Ovary (tissue), 9 donors: ENCODE data around the gene ZNF750. TPM values are rescaled to one million over a fixed set of nuclear protein-coding genes. Genes with fewer than 3 reads are reported as not detected.

Source experiments
- DNase-seq, 5 donors: peaks; one replicate each; pipeline ENCODE4 v3.0.0-alpha.2; 2019 to 2020
- H3K27ac ChIP-seq, 2 donors: fragments of 200-600 bp; one replicate each; pipeline versions ENCODE4 v1.5.1 to v1.8.0; 2019 to 2022
- H3K27me3 ChIP-seq: fragments of 200-600 bp; one replicate; pipeline ENCODE4 v1.8.0; 2022
- H3K36me3 ChIP-seq: fragments of 200-600 bp; sonication (generic); one replicate; pipeline ENCODE4 v1.5.1; 2019
- H3K4me1 ChIP-seq: one replicate; pipeline ENCODE4 v1.8.1; 2013; ENCODE audit warnings: mild to moderate bottlenecking, moderate library complexity; ENCODE audit not compliant: insufficient read depth
- H3K4me3 ChIP-seq: fragments of 200-600 bp; sonication (generic); one replicate; pipeline ENCODE4 v1.5.1; 2017
- H3K9me3 ChIP-seq, 2 donors: fragments of 200-600 bp in 1 of 2; sonication (generic) in 1 of 2; one replicate each; pipeline versions ENCODE4 v1.5.1 to v1.8.1; 2013 to 2019; ENCODE audit warnings: mild to moderate bottlenecking in 1 of 2, moderate library complexity in 1 of 2
- CTCF ChIP-seq, 3 donors: fragments of 450-650 bp in 2 of 3; fragments of 200-600 bp in 1 of 3; IDR thresholded peaks; one replicate each; pipeline versions ENCODE4 v1.5.1 to v1.8.0; 2016 to 2022; ENCODE audit warnings: antibody characterized with exemption in 3 of 3, mild to moderate bottlenecking in 1 of 3
- EP300 ChIP-seq: sonication (generic); formaldehyde crosslinking; IDR thresholded peaks from one replicate; pipeline ENCODE4 v1.6.1; 2017; ENCODE audit warnings: antibody characterized with exemption
- POLR2A ChIP-seq: fragments of 450-650 bp; IDR thresholded peaks from one replicate; pipeline ENCODE4 v1.6.1; 2017; ENCODE audit warnings: antibody characterized with exemption, mild to moderate bottlenecking, moderate library complexity
- WGBS, 3 donors: extraction: QIAGEN DNeasy Blood & Tissue Kit in 1 of 3; methylation state at CpG; one replicate each; pipeline versions ENCODE4 v1.1.5 to v1.1.7; 2013 to 2017; 5-methylcytosine and 5-hydroxymethylcytosine counted together
- intact Hi-C, 4 donors: fragments of 100-400 bp; cut with DNase I; formaldehyde crosslinking; loops; one replicate each; pipeline versions ENCODE4 v1.11.0 to v1.15.1; 2022 to 2023
- polyA plus RNA-seq, 2 donors: library from polyadenylated mRNA; stranded (reverse); fragments of 200-250 nt in 1 of 2; fragments of 350-450 nt in 1 of 2; fragmentation: Illumina TruSeq in 1 of 2; extraction: RNeasy Lipid Tissue Mini Kit (QIAGEN cat#74804) in 1 of 2; gene quantifications; one replicate each; pipeline ENCODE4 v1.2.3, GENCODE V29; 2013 to 2014
- total RNA-seq, 7 donors: library from RNA; depleted of rRNA in 2 of 7; stranded (reverse); fragments of >200 nt in 2 of 7; fragmentation: NEBNext Ultra II Directional in 3 of 7; extraction: Animal tissue kit (Norgen Biotek cat#: 25700) in 3 of 7; gene quantifications; one replicate each; pipeline versions ENCODE4 v1.1.0 to v1.2.4, GENCODE V29; 2016 to 2023
- donor health status: DM: no; HTN: no; CAD: no; lungs with moderate emphysema.
- donor health status: DM: no; HTN: no; CAD: no.
- donor health status: Bipolar disorder and iron deficiency.
- donor health status: DM: yes; HTN: yes; CAD: no.
- donor health status: DM: no; HTN: no; CAD: no.
- donor health status: DM: yes; HTN: yes; CAD: no.

Gene ZNF750
- total and polyA plus RNA-seq, 9 donors = 0.02 TPM; not detected in 8

- no peak overlapping the region for H3K27ac ChIP-seq
- H3K36me3 ChIP-seq = no peaks in the 10 kb centered on the region
- no peak overlapping the region for H3K4me3 ChIP-seq
- DNase-seq = no peak
- H3K4me1 ChIP-seq = peaks cover 4% of the 10 kb centered on the region
- 95 to 97% (median 96%) methylated on average over 12 of the region's 12 CpGs for WGBS, 3 donors
- no peaks in the 10 kb centered on the region for H3K27me3 ChIP-seq
- no peak for TF ChIP-seq CTCF (IDR thresholded peaks at IDR 0.05)
- no peak for TF ChIP-seq EP300
- TF ChIP-seq POLR2A = no peak
- H3K9me3 ChIP-seq = no peaks in the 10 kb centered on the region
- intact Hi-C loops = no loop called here
Measured at GRCh38 chr17:82861393-82861775, 21.6 kb upstream of the ZNF750 start.

- no peak overlapping the region for H3K4me3 ChIP-seq
- no peaks in the 10 kb centered on the region for H3K27me3 ChIP-seq
- WGBS, 3 donors = 90 to 91% (median 91%) methylated on average over 42 of the region's 42 CpGs
- H3K4me1 ChIP-seq = peaks cover 4% of the 10 kb centered on the region
- H3K27ac ChIP-seq = no peak overlapping the region
- intact Hi-C loops = no loop called here
- DNase-seq = no peak
- no peaks in the 10 kb centered on the region for H3K36me3 ChIP-seq
- no peak for TF ChIP-seq EP300
- no peaks in the 10 kb centered on the region for H3K9me3 ChIP-seq
Measured at GRCh38 chr17:82860606-82861392, 21.0 kb upstream of the ZNF750 start.

- no peak for TF ChIP-seq POLR2A
- TF ChIP-seq CTCF (IDR thresholded peaks at IDR 0.05) = no peak
- TF ChIP-seq EP300 = no peak
- Histone ChIP-seq H3K36me3 (no peaks in the 10 kb centered on the region), H3K4me1 (peaks cover 4% of the 10 kb centered on the region), H3K27ac (no peak overlapping the region), H3K9me3 (no peaks in the 10 kb centered on the region), H3K27me3 (no peaks in the 10 kb centered on the region), H3K4me3 (no peak overlapping the region)
- intact Hi-C loops = no loop called here
- WGBS, 3 donors = 82 to 85% (median 84%) methylated on average over 23 of the region's 23 CpGs
- DNase-seq = no peak
Measured at GRCh38 chr17:82859431-82860403, 19.9 kb upstream of the ZNF750 start.

DNA sequence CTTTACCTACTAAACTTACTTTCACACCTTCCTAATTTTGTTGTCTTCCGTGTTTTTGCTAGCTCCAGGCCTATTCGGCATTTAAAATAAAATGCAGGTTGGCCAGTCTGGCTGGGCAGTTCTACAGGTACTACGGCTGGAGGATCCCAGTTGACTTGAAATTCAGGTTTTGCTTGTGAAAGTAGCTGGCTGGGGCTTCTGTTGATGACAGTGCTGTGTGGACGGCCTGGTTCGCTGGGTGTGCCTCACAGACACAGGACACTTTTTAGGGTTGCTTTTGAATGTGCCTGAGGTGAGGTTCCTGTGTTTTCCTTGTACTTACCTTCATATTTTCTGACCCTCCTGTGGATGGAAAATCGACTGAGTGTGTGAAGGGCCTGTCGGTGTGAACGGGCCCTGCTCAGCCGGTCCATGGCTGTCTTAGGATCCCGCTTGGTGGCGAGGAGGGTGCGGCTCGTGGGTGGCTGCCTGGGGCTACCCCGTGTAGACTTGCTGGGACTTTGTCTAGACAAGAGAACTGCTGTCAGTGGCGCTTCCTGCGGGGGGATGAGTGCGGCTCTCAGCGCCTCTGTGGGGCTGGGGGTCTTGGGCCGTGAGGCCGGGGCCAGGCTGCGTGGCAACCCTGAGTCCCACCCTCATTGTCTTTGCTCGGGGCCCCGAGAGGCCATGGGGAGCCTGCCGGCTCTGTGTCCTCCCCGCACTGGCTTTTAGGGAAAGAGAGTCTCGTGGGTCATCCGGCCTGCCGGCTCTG is 18.7 kb upstream of the ZNF750 start:
- Histone ChIP-seq H3K36me3 (no peaks in the 10 kb centered on the region), H3K9me3 (no peaks in the 10 kb centered on the region), H3K27ac (no peak overlapping the region), H3K4me1 (peaks cover 4% of the 10 kb centered on the region), H3K4me3 (no peak overlapping the region), H3K27me3 (no peaks in the 10 kb centered on the region)
- intact Hi-C loops = no loop called here
- WGBS, 3 donors = 94 to 96% (median 95%) methylated on average over 25 to 28 of the region's 28 CpGs
- TF ChIP-seq EP300 (no peak), CTCF (IDR thresholded peaks at IDR 0.05) (no peak), POLR2A (no peak)
- no peak for DNase-seq
